Measurements from ENCODE around the gene OSBPL9. TPM values are rescaled to one million over a fixed set of nuclear protein-coding genes. Genes with fewer than 3 reads are reported as not detected.

Gene OSBPL9
- total RNA-seq, 1 experiment from 2014 or later, result 188 TPM

GRCh38 chr1:51623025-51623424 is 6.1 kb downstream of the OSBPL9 start:
- ChIA-PET CTCF (interaction anchor here (0.5 kb wide), 1 partner anchor 179 kb away, joined by 3 read pairs; no protein-coding TSS in a partner anchor), POLR2A (ENCODE audit: unreplicated experiment) (interaction anchor here (0.6 to 0.7 kb wide), 5 partner anchors 25 to 138 kb away, joined by 3 to 4 read pairs (median 4); no protein-coding TSS in a partner anchor)
- Histone ChIP-seq H3K27ac (peak overlapping the region; percentile 96), H3K4me1 (replicated peaks; ENCODE audit: insufficient read depth) (peaks cover 67% of the 10 kb centered on the region), H3K79me2 (ENCODE audit: low read depth) (peaks cover 100% of the 10 kb centered on the region), H3K4me3 (peak overlapping the region; percentile 26; the same call in 1 of the 2 replicates), H3K9me2 (ENCODE audit: insufficient read depth) (no peaks in the 10 kb centered on the region), H4K20me1 (ENCODE audit: insufficient read depth) (no peaks in the 10 kb centered on the region), H3K27me3 (ENCODE audit: insufficient read depth, low read depth) (no peaks in the 10 kb centered on the region), H3F3A (ENCODE audit: insufficient read depth, low read depth) (peaks cover 28% of the 10 kb centered on the region; the same call in 1 of the 2 replicates), H2AFZ (no peak overlapping the region), H3K4me2 (peak overlapping the region; percentile 71), H3K36me3 (ENCODE audit: low read depth) (peaks cover 19% of the 10 kb centered on the region), H3K9me3 (ENCODE audit: insufficient read depth, low read depth) (peaks cover 4% of the 10 kb centered on the region; the same call in 1 of the 2 replicates)
- no TSS peak for BruUV-seq (replicated peaks)
- no peak for TF ChIP-seq EZH2 (IDR thresholded peaks at IDR 0.05; ENCODE audit: low read depth)
- DNase-seq, result no peak
- intact Hi-C loops (cut with micrococcal nuclease; ENCODE audit: unreplicated experiment), result loop anchor here (2.0 to 5.0 kb wide), 4 partner anchors 26 to 144 kb away; no protein-coding TSS in a partner anchor

DNA sequence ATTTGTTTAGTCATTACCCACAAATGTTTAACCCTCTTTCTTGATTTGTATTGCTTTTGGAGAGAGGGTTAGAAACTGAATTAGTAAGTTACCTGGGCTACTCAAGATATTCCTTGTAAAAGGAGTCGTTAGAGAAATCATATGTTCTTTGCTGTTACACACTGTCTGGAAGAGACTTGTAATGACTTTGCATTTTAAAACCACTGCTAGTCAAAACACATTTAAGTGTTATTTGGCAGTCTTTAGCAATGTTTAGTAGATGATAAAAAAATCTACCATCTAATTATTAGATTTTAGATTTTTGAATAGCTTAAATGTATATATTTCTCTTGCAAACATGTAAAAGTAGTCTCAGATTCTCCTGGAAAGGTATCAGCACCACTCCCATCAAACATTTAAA is 6.6 kb downstream of the OSBPL9 start:
- Histone ChIP-seq H3K4me3 (no peak overlapping the region), H3K9me2 (ENCODE audit: insufficient read depth) (no peaks in the 10 kb centered on the region), H2AFZ (no peak overlapping the region), H3K79me2 (ENCODE audit: low read depth) (peaks cover 100% of the 10 kb centered on the region), H3F3A (ENCODE audit: insufficient read depth, low read depth) (peaks cover 28% of the 10 kb centered on the region; the same call in 1 of the 2 replicates), H4K20me1 (ENCODE audit: insufficient read depth) (no peaks in the 10 kb centered on the region), H3K36me3 (ENCODE audit: low read depth) (peaks cover 20% of the 10 kb centered on the region), H3K27ac (peak overlapping the region; percentile 96), H3K4me1 (replicated peaks; ENCODE audit: insufficient read depth) (peaks cover 68% of the 10 kb centered on the region), H3K27me3 (ENCODE audit: insufficient read depth, low read depth) (no peaks in the 10 kb centered on the region), H3K4me2 (peak overlapping the region; percentile 71; the same call in 1 of the 2 replicates), H3K9me3 (ENCODE audit: insufficient read depth, low read depth) (peaks cover 4% of the 10 kb centered on the region; the same call in 1 of the 2 replicates)
- no peak for TF ChIP-seq EZH2 (IDR thresholded peaks at IDR 0.05; ENCODE audit: low read depth)
- TF ChIP-seq, protein P1, sequence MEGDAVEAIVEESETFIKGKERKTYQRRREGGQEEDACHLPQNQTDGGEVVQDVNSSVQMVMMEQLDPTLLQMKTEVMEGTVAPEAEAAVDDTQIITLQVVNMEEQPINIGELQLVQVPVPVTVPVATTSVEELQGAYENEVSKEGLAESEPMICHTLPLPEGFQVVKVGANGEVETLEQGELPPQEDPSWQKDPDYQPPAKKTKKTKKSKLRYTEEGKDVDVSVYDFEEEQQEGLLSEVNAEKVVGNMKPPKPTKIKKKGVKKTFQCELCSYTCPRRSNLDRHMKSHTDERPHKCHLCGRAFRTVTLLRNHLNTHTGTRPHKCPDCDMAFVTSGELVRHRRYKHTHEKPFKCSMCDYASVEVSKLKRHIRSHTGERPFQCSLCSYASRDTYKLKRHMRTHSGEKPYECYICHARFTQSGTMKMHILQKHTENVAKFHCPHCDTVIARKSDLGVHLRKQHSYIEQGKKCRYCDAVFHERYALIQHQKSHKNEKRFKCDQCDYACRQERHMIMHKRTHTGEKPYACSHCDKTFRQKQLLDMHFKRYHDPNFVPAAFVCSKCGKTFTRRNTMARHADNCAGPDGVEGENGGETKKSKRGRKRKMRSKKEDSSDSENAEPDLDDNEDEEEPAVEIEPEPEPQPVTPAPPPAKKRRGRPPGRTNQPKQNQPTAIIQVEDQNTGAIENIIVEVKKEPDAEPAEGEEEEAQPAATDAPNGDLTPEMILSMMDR (conservative IDR thresholded peaks at IDR 0.05), result no peak
- ChIA-PET POLR2A (ENCODE audit: unreplicated experiment) (interaction anchor here (0.7 kb wide), 1 partner anchor 137 kb away, joined by 4 read pairs; no protein-coding TSS in a partner anchor), CTCF (no interaction called here)
- no peak for DNase-seq
- intact Hi-C loops (cut with micrococcal nuclease; ENCODE audit: unreplicated experiment), result loop anchor here (2.0 to 5.0 kb wide), 4 partner anchors 25 to 144 kb away; no protein-coding TSS in a partner anchor
- BruUV-seq (replicated peaks), result no TSS peak

DNA sequence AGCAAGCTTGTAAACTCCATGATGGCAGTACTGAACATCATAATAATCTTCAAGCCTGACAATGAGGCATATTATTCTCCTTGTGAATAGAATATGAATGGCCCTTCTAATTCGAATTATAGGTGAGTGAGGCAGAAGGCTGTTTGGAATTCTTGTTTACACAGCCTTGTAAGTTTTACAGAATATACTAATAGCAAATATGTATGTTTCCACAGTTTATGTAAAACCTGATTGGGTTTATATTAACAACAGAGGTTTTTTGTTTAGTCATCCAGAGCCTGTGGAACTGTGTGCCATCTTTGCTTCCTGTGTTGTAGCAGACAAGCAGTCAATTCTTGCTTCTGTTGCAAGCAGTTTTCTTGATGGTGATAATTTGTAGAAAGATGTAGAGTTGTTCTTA is 8.0 kb downstream of the OSBPL9 start:
- H3K9me3 ChIP-seq (ENCODE audit: insufficient read depth, low read depth), result peaks cover 4% of the 10 kb centered on the region; the same call in 1 of the 2 replicates
- TF ChIP-seq, protein P1 (conservative IDR thresholded peaks at IDR 0.05), result no peak
- no peak for TF ChIP-seq EZH2 (IDR thresholded peaks at IDR 0.05; ENCODE audit: low read depth)
- H3K27ac ChIP-seq, result peak overlapping the region; percentile 28; the same call in 1 of the 2 replicates
- peaks cover 100% of the 10 kb centered on the region for H3K79me2 ChIP-seq (ENCODE audit: low read depth)
- BruUV-seq (replicated peaks), result no TSS peak
- CTCF ChIA-PET, result no interaction called here
- H4K20me1 ChIP-seq (ENCODE audit: insufficient read depth), result no peaks in the 10 kb centered on the region
- no peak overlapping the region for H3K4me2 ChIP-seq
- POLR2A ChIA-PET (ENCODE audit: unreplicated experiment), result no interaction called here
- intact Hi-C loops (cut with micrococcal nuclease; ENCODE audit: unreplicated experiment), result loop anchor here (5.0 kb wide), 3 partner anchors 37 to 142 kb away; no protein-coding TSS in a partner anchor
- H3K27me3 ChIP-seq (ENCODE audit: insufficient read depth, low read depth), result no peaks in the 10 kb centered on the region
- no peak overlapping the region for H3K4me3 ChIP-seq
- peaks cover 61% of the 10 kb centered on the region for H3K4me1 ChIP-seq (replicated peaks; ENCODE audit: insufficient read depth)
- H3K9me2 ChIP-seq (ENCODE audit: insufficient read depth), result no peaks in the 10 kb centered on the region
- peaks cover 13% of the 10 kb centered on the region for H3K36me3 ChIP-seq (ENCODE audit: low read depth)
- H2AFZ ChIP-seq, result no peak overlapping the region
- peaks cover 28% of the 10 kb centered on the region; the same call in 1 of the 2 replicates for H3F3A ChIP-seq (ENCODE audit: insufficient read depth, low read depth)
- DNase-seq, result no peak
